Stimulated activated CD4-positive, alpha-beta T cell treated with anti-CD3 and anti-CD28 coated beads, Interleukin-1b, Interleukin-23, amount 100 ng/mL, for 24 hours (primary cell): ENCODE measurements around the gene MAPK1IP1L.
"Not testable (repeated sequence)": the region's sequence is repeated elsewhere in the genome, so short reads cannot be mapped to it uniquely, and the experiment has no call there.

Experiments
- DNase-seq, 4 experiments: peaks; one replicate each; pipeline ENCODE4 v3.0.0-alpha.2; 2020; ENCODE audit warnings: low read depth in 4 of 4, low spot score in 1 of 4

MAPK1IP1L gene

DNA sequence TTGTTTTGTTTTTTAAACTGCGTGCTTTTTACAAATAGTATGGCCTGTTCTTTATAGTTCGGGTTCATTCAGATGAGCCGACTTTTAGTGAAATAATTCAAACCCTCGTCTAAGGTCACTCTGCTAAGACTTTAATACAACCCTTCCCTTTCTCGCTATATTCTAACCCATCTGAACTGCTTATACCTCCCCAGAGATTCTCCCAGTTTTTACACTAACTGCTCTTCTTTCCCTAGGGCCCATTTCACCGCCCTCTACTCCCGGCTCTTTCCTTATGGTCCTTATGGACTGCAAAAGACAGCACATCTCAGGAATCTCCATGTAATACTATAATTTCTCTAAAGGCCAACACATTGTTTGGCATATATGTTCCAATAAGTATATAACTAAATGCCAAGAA lies 2.1 kb downstream of the MAPK1IP1L start:
- DNase-seq = no peak

DNA sequence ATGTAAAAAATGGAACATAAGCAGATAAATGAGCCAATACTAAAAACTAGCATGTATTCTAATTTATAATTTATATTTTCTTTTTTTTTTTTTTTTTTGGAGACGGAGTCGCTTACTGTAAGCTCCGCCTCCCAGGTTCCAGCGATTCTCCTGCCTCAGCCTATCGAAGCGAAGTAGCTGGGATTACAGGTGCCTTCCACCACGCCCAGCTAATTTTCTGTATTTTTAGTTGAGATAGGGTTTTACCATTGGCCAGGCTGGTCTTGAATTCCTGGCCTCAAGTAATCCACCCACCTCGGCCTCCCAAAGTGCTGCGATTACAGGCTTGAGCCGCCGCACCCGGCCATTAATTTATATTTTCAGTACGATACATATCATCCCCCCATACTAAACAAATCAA lies 2.7 kb downstream of the MAPK1IP1L start:
- DNase-seq = no peak

DNA sequence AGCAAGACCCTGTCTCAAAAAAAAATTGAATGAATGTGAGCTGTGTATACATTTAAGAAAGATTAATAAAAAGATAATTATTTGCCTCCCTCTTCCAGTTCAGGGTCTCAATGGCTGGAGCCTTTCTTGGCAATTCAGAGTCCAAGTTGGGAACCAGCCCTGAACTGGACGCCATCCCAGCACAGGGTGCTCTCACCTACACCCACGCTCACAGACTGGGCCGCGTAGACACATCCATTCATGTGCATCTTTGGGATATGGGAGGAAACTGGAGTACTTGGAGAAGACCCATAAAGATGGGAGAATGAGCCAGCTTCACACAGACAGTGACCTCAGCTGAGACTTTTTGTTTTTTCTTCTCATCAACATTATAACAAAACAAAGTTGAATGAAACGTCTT lies 6.5 kb downstream of the MAPK1IP1L start:
- DNase-seq = no peak

DNA sequence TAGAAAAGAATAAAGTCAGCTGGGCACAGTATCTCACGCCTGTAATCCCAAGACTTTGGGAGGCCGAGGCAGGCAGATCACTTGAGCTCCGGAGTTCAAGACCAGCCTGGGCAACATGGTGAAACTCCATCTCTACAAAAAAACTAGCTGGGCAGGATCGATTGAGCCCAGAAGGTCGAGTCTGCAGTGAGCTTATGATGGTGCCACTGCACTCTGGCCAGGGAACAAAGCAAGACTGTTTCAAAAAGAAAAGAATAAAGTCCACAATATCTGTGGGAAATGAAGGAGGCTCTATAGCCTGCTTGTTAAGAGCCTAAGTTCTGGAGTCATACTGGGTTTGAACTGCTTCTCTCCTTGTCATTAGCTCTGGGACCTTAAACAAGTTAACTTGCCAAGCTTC lies 7.9 kb downstream of the MAPK1IP1L start:
- no peak for DNase-seq

DNA sequence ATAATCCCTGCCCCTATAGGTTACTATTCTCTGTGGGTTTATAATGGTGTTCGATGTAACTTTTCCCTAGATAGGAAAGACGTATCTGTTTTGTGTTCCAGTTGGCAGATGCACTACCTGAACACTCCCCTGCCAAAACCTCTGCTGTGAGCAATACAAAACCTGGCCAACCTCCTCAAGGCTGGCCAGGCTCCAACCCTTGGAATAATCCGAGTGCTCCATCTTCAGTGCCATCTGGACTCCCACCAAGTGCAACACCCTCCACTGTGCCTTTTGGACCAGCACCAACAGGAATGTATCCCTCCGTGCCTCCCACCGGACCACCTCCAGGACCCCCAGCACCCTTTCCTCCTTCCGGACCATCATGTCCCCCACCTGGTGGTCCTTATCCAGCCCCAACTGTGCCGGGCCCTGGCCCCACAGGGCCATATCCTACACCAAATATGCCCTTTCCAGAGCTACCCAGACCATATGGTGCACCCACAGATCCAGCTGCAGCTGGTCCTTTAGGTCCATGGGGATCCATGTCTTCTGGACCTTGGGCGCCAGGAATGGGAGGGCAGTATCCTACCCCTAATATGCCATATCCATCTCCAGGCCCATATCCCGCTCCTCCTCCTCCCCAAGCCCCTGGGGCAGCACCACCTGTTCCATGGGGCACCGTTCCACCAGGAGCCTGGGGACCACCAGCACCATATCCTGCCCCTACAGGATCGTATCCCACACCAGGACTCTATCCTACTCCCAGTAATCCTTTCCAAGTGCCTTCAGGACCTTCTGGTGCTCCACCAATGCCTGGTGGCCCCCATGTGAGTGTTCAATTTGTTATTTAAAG lies 11.3 kb downstream of the MAPK1IP1L start:
- DNase-seq = no peak

DNA sequence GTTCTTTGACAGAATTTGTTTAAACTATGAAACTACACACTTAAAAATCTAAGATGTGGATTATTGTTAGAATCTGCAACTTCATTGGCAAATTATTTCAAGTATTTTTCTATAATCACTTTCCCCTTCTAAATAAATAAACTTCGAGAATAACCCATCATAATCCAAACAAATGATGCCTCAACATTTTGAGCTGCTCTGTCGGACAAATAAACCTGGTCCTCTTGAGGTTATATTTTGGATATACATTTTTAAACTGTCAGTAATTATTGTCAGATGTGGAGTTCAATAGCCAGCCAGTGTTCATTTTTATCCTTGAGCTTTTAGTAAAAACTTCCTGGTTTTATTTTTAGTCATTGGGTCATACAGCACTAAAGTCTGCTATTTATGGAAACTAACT lies 13.4 kb downstream of the MAPK1IP1L start:
- not testable (repeated sequence) for DNase-seq

DNA sequence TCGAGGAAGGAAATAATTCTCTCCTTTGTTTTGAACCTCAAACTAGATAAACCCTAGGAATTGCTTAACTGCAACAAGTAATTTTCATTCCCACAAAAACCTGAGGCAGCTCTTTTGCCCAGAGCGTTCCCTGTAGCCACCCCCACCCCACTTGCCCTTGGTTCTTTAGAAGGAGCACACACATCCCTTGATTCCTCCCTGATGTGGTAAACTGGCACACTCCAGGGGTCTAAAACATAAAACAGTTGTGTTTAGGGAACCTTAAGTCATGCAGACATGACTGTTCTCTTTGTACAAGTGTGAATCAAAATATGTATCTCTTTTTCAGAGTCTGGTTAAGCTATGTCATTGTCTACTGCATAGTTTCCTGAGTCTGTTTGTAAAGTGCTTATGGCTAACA lies 14.0 kb downstream of the MAPK1IP1L start:
- DNase-seq = no peak

DNA sequence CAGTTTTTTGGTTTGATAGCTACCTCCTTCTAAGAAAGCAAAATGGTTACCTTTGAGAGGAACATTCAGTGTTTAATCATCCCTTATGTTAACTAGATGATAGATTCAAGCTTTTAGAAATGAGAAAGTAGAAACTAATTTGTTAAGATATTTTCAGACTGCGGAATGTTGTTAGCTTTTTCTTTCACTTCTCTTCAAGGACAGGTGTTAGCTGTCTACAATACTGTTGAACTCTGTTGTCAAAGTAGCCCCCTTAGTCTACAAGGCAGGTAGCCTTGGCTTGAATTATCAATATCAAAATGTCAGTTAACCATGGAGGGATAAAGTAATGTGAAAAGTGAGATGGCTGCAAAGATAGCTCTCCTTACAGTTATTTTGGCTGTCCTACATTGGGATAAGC lies 14.8 kb downstream of the MAPK1IP1L start:
- DNase-seq = no peak

DNA sequence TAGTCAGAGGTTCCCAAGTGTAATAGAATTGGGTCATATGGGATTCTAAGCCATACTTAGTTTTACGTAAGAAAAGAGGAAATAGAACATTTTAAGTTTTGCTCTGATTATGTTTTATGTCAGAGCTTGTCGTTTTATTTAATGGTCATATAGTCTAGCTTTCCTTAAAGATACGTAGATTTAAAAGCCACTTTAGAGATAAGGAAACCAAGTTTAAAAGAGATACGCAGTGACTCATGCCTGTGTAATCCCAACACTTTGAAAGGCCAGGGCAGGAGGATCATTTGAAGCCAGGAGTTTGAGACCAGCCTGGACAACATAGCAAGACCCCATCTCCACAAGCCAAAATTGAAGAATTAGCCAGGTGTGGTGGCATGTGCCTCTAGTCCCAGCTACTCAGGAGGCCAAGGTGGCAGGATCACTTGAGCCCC lies 19.5 kb downstream of the MAPK1IP1L start:
- DNase-seq = no peak

DNA sequence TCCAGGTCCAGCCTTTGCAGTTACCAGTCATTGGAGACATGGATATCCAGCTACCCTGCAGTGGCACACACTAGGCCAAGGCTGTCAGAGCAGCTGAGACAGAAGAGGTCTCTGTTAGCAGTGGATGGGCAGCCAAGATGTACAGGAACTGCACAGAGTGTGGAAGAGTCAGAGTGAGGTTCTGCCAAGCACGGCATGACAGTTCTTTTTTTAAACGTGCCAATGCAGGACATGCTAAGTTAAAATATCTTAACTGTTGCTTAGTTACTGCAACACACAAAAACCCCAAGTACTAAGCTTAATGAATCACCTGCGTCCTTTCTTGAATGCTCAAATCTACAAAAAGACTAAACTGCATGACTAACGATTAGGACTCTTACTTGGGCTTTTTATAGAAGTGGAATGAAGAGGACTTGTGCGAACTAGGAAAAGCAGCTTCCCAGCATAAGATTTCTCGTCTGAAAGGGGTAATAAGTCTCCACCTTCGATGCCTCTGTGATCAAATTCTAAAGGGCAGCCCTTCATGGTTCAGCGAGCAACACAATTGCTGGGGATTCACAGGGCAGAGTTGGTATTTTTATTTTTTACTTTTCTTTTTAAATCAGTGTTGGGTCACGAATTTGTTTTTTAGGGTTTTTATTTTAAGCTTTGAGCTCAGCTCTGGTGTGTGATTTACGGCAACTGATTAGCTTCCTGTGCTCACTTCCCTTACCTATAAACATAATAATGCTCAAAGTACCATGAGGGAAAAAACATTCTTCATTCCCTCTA lies 20.6 kb downstream of the MAPK1IP1L start:
- DNase-seq = no peak

DNA sequence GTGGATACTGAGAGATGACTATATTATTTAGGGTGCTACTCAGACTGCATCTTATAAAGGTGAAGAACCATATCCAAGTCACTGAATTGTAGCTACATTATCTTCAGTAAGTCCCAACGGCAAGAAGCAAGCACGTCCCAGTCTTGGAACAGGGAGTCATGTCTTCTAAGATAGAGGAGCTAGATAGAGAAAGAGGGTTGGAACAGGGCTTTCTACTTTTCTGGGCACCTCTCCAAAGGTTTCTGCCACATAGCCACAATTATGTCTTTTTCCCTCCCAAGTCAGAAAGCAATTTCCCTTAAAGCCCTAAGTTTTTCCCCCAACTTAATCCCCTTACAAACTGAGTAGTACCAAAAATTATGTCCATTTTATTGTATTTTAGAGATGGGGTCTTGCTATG lies 22.4 kb downstream of the MAPK1IP1L start:
- DNase-seq = no peak

DNA sequence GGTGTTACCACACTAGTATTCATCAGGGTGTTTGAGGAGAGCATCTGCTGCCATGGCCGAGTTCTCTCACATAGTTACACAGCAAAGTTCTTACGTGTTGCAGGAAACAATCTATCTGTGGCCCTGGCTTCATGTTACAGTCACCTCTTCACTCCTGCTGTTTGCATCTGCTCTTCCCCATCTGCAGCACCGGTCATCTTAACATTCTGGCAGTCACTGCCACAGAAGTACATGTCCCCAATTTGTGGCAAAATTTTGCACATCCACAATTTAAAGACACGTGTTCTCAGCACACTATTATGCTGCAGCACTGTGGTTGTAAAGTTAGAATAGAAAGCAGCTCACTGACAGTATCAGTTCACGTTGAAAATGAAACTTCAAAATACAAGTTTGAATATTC lies 23.2 kb downstream of the MAPK1IP1L start:
- DNase-seq = no peak

DNA sequence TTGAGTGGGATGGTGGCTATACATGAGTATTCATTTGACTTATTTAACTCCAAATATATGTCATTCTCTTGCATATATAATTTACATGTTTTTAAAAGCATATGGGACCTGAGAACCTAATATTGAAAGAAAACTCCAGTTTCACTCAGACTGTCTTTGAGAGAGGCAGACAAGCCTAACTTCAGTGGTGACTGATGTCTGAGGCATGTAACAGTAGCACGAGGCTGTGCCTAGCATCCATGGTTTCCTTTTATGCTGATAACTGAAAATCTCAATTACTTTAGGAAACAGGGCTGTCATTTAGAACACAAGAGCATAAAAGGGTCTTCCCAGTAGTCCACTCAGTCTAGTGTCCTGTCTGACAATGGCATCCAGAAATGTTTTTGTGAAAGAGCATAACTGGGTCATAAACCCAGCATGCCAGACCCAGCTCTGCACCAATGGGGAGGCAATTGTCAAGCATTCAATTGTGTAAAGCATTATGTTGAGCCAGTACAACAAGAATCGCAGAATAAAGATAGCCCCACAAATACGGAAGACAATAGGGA lies 24.3 kb downstream of the MAPK1IP1L start:
- no peak for DNase-seq

DNA sequence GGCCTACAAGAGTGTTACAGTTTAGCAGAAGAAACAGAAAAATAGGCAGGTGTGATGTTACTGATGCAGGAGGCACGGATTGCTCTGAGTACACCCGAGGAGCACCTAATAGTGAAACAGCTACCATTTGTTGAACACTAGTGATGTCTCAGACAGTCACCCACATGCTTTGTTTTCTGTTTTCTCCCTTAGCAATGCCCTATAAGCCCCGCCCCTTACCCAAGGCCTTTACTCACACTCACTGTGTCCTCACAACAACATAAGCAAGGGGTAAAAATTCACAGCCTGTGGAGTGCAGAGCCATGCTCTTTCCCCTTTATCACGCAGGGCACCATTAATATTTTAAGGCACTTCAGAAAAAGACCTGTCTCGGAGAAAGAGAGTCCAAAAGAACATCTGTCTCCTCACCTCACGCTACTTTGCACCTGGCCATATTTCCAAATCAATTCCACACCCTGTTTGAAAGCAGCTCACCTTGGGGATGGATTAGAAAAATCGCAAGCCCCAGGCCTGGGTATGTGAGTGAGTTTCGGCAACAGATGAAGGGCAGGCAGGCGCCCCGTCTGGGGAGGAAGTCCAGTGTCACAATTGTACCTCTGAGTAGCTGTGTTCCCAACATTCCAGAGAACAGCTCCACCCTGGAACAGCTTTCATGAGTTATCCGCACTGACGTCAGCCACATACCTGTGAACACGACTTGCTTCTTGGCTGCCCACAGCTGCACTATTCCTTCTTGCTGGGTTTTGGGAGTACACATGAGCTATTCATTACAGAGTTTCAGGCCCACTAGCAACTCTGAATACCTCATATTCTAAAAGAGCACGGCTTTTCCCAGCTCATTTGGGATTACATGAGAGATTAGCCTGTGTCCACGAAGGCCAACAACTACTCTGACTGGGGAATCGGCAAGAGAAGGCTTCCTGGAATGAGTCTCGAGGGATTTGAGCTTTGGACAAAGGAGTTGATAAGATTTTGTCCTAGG lies 26.0 kb downstream of the MAPK1IP1L start:
- no peak for DNase-seq

DNA sequence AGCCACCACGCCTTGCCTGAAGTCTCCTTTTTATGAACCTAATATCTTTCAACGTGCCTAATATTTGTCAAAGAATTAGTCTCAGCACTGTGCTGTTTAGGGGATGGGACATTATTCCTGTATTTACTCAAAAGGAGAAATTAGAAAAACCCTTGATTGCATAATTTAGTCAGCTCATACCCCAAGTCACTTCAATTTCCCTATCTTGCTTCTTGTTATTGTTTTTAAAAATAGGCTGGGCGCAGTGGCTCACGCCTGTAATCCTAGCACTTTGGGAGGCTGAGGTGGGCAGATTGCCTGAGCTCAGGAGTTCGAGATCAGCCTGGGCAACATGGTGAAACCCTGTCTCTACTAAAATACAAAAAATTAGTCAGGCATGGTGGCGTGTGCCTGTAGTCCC lies 28.5 kb downstream of the MAPK1IP1L start:
- DNase-seq = not testable (repeated sequence)

DNA sequence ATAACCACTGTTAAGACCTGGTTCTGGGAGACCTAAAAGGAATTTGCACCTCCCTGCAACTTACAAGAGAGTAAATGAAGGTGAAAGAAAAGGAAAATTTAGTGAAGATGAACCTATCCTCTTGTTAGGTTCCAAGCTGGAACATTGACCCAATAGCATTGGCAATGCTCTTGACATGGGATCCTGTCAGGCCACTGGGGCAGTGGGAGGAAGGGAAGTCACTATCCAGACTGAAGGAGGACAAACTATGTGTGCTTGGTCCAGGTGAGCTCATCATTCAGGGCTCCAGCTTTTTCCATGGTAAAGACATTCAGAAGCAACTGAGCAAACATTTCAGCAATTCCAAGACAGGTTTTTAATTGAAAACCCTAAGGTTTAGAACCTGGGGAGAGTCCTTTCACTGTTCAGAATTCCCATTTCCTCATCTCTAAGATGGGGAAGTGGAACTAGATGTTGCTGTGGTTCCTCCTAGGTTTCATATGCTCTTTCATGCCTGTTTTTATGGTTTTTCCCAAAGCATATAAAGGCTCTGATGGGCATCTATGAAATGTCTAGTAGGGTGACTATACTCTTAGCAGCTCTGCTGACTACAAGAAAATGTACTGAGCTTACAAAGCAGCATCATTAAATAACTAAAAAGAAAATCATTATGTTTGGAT lies 33.1 kb downstream of the MAPK1IP1L start:
- DNase-seq = no peak

DNA sequence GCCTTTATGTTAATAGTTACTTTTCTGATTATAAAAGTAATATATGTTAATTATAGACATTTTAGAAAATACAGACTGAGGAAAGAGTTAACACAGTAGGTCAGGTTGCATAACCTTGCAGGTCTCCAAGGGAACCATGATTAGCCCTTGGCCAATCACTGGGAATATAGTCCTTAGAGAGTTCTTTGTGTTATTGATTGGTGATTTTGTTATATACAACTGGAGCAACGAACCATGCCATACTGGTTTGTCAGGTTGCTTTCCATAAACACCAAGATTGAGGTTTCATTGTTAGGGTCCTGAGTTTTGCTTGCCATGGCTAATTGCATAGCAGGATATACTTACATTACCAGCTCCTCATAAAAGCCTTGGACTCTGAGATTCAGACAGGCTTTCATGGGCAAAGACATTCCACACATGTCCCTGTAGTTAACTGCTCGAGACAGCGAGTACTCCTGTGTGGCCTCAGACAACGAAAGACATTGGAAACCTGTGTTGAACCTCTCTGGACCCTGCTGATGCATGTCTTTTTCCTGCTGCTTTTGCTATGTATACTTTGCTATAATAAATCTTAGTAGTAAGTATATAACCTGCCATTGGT lies 33.7 kb downstream of the MAPK1IP1L start:
- DNase-seq = no peak

DNA sequence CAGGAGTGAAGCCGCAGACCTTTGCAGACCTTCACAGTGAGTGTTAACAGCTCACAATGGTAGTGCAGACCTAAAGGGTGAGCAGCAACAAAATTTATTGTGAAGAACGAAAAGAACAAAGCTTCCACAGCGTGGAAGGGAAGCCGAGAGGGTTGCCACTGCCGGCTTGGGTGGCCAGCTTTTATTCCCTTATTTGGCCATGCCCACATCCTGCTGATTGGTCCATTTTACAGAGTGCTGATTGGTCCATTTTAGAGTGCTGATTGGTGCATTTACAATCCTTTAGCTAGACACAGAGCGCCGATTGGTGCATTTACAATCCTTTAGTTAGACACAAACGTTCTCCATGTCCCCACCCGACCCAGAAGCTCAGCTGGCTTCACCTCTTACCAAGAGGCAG lies 35.5 kb downstream of the MAPK1IP1L start:
- no peak for DNase-seq

DNA sequence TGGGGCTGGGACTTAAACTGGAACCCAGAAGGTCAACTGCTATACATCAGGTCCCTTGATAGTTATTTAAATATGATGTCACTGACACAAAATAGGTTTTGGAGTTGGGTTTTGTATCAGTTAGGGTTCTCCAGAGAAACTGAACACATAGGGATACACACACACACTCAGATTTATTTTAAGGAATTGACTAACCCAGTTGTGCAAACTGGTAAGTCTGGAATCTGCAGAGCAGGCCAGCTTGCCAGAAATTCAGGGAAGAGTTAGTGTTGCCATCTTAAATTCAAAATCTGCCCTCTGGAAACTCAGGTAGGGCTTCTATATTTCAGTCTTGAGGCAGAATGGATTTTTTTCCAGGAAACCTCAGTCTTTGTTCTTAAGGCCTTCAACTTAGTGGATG lies 36.9 kb downstream of the MAPK1IP1L start:
- DNase-seq = no peak

DNA sequence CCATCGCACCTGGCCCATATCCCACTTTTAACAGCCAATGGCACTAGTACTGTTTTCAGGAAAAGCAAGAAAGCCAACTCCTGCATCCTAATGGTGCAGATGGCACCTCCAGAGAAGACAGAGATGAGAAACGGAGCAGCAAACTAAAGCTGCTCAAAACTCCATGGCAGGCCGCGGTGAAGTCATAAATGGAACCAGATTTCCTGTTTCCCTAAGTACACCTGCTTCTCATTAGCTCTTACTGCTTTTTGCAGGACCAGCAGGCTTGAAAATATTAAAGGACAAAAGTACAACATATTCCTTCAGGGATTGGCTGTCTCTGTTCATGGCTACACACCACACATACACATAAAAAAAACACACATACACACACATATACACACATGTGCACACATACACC lies 40.9 kb downstream of the MAPK1IP1L start:
- DNase-seq = no peak
